ENCODE data around the gene ZNF165. TPM values are rescaled to one million over a fixed set of nuclear protein-coding genes. Genes with fewer than 3 reads are reported as not detected.

Gene ZNF165
- total and polyA plus RNA-seq, 7 donors: 0.28 to 4.1 (median 1.8) TPM

DNA sequence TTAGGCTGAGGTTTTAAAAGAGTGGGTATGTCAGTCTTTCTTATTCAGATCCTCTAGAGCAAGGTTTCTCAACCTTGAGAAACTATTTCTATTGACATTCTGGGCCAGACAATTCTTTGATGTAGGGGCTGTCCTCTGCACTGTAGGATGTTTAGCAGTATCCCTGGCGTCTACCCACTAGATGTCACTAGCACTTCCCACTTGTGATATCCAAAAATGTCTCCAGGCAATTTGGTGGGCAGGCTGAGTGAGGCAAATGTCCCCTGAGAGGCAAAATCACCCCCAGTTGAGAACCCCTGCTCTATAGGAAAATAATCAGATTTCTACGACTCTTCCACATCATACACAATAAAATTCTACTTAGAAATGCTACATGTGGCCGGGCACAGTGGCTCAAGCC is 53.6 kb downstream of the ZNF165 start:
- no peak for DNase-seq
- TF ChIP-seq EP300 (IDR thresholded peaks at IDR 0.05): no peak
- no peak for TF ChIP-seq POLR2AphosphoS5 (IDR thresholded peaks at IDR 0.05)
- TF ChIP-seq POLR2A (IDR thresholded peaks at IDR 0.05): no peak
- TF ChIP-seq, protein P1, sequence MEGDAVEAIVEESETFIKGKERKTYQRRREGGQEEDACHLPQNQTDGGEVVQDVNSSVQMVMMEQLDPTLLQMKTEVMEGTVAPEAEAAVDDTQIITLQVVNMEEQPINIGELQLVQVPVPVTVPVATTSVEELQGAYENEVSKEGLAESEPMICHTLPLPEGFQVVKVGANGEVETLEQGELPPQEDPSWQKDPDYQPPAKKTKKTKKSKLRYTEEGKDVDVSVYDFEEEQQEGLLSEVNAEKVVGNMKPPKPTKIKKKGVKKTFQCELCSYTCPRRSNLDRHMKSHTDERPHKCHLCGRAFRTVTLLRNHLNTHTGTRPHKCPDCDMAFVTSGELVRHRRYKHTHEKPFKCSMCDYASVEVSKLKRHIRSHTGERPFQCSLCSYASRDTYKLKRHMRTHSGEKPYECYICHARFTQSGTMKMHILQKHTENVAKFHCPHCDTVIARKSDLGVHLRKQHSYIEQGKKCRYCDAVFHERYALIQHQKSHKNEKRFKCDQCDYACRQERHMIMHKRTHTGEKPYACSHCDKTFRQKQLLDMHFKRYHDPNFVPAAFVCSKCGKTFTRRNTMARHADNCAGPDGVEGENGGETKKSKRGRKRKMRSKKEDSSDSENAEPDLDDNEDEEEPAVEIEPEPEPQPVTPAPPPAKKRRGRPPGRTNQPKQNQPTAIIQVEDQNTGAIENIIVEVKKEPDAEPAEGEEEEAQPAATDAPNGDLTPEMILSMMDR (IDR thresholded peaks at IDR 0.05): no peak
- Histone ChIP-seq H3K36me3 (peaks cover 0 to 16% (median 0%) of the 10 kb centered on the region in 4 donors), H3K4me3 (no peak overlapping the region), H3K27ac (peak overlapping the region in 2 of 4 donors; percentile 16 to 38), H3K27me3 (no peaks in the 10 kb centered on the region), H3K9me3 (no peaks in the 10 kb centered on the region), H3K4me1 (peaks cover 0 to 37% (median 26%) of the 10 kb centered on the region in 4 donors)
- WGBS, 2 donors: 47 to 59% methylated on average over 3 of the region's 3 CpGs
- intact Hi-C loops (cut with DNase I): no loop called here

DNA sequence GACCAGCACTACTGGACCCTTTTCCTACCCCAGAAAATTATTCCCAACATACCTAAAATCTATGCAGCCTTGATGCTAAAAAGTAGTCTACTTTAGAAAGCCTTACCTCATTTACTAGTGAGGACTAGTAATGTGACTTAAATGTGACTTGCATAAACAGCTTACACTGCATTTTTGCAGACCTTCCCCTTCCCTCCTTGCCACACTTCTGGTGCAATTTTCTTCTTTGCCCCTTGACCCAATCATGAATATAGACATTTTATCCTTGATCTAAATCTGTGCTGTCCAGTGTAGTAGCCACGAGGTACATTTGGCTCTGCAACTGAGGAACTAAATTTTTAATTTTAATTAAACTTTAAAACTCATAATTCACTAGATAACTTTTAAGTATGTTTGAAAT is 54.3 kb downstream of the ZNF165 start:
- Histone ChIP-seq H3K4me1 (peaks cover 0 to 37% (median 26%) of the 10 kb centered on the region in 4 donors), H3K36me3 (peaks cover 0 to 10% (median 0%) of the 10 kb centered on the region in 4 donors), H3K27me3 (no peaks in the 10 kb centered on the region), H3K27ac (peak overlapping the region in 1 of 4 donors; percentile 38), H3K4me3 (no peak overlapping the region), H3K9me3 (no peaks in the 10 kb centered on the region)
- no peak for TF ChIP-seq EP300 (IDR thresholded peaks at IDR 0.05)
- TF ChIP-seq, protein P1 (IDR thresholded peaks at IDR 0.05): no peak
- no peak for TF ChIP-seq POLR2AphosphoS5 (IDR thresholded peaks at IDR 0.05)
- TF ChIP-seq POLR2A (IDR thresholded peaks at IDR 0.05): no peak
- intact Hi-C loops (cut with DNase I): loop anchor here (5.0 kb wide), 3 partner anchors 52 to 263 kb away; partner anchors contain the start of genes ZNF165, ZSCAN12 and ZSCAN26
- WGBS, 2 donors: 56 to 83% methylated on average over 1 of the region's 1 CpG
- no peak for DNase-seq

DNA sequence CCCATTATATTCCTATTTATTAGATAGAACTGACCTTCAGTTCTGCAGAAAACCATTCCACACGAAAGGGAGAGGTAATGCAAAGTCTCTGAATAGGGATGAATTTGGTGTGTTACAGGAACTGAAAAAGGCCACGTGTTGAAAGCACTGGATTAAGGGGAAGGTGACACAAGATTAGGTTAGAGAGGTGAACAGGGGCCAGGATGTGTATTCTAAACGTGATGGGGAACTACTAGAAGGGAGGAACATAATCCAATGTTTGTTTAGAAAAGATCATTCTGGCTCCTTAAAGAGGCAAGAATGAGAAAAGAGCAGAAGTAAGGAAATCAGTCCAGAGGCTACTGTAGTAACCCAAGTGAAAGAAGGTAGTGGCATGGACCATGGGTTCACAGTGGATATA is 55.0 kb downstream of the ZNF165 start:
- H3K9me3 ChIP-seq: no peaks in the 10 kb centered on the region
- H3K27ac ChIP-seq: peak overlapping the region in 2 of 4 donors; percentile 96 to 98
- DNase-seq: no peak
- peaks cover 0 to 3% (median 0%) of the 10 kb centered on the region in 4 donors for H3K36me3 ChIP-seq
- H3K4me1 ChIP-seq: peaks cover 0 to 37% (median 26%) of the 10 kb centered on the region in 4 donors
- no peaks in the 10 kb centered on the region for H3K27me3 ChIP-seq
- TF ChIP-seq POLR2AphosphoS5 (IDR thresholded peaks at IDR 0.05): no peak
- TF ChIP-seq, protein P1 (IDR thresholded peaks at IDR 0.05): no peak
- TF ChIP-seq POLR2A (IDR thresholded peaks at IDR 0.05): no peak
- TF ChIP-seq EP300 (IDR thresholded peaks at IDR 0.05): no peak
- 29 to 30% methylated on average over 3 of the region's 3 CpGs for WGBS, 2 donors
- H3K4me3 ChIP-seq: no peak overlapping the region
- intact Hi-C loops (cut with DNase I): loop anchor here (5.0 kb wide), 3 partner anchors 53 to 262 kb away; partner anchors contain the start of genes ZNF165, ZSCAN12 and ZSCAN26

DNA sequence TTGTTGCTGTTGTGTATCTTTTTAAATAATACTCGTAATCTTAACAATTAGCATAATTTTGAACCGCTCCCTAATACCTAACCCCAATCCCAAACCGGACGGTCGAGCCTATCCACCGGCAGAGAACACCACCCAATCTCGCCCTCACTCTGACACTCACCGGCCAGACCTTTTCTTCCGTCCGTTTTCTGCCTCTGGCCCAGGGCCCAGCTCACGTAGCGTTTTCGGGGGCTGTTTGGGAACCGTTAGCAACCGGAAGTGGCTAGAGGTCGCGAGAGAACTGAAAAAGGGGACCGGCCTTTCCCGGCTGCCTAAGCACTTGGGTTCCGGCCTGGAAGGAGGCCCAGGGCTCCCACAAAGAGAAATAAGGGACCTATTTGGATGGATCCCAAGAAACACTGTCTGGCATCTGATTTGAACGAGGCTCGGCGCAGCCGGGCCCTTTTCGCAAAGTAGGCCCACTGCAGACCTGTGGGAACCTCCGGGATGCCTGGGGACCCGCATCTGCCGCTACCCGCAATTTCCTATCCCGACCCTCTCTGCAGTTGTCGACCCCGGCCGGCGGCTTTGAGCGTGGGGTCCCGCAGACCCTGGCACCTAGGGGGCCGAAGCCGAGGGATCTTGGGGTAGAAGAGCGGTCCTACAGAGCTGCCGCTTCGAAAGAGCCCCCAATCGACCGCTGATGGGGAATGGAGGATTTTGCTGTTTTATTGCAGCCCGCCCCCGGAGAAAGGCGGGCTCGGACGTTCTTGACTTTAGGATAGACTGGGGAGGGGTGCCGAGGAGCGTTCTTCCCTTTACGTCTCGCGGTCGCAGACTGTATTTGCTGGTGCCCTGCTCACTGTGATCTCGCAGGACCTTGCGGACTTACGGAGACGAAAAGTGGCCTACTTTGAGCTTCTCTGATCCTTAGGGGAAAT is 56.5 kb downstream of the ZNF165 start:
- Histone ChIP-seq H3K4me3 (peak overlapping the region; percentile 66 to 89 (median 73)), H3K9me3 (no peaks in the 10 kb centered on the region), H3K36me3 (no peaks in the 10 kb centered on the region), H3K27me3 (no peaks in the 10 kb centered on the region), H3K4me1 (peaks cover 0 to 42% (median 26%) of the 10 kb centered on the region in 4 donors), H3K27ac (peak overlapping the region; percentile 96 to 98 (median 96))
- peak; percentile 98 for DNase-seq
- intact Hi-C loops (cut with DNase I): loop anchor here (2.0 to 5.0 kb wide), 5 partner anchors 32 to 260 kb away; partner anchors contain the start of genes ZNF165, ZSCAN12 and ZSCAN26
- WGBS, 2 donors: 0% methylated on average over 58 of the region's 58 CpGs
- TF ChIP-seq, protein P1 (IDR thresholded peaks at IDR 0.05): no peak
- peak; percentile 57 to 83 (median 80) for TF ChIP-seq POLR2AphosphoS5 (IDR thresholded peaks at IDR 0.05)
- TF ChIP-seq EP300 (IDR thresholded peaks at IDR 0.05): peak in 1 of 4 donors; percentile 21

All from sigmoid colon (tissue), 7 donors.